ENCODE data around the gene LCOR. TPM values are rescaled to one million over a fixed set of nuclear protein-coding genes. Genes with fewer than 3 reads are reported as not detected.
A peak's percentile ranks its signal among the peaks of the same experiment; 100 is the strongest.

Gene LCOR
- total and polyA plus RNA-seq, 9 of the 15 experiments (the other 6 are each of a cell fraction or from before 2014, with no cell fraction given), result 3.6 to 25.2 (median 14.4) TPM

DNA sequence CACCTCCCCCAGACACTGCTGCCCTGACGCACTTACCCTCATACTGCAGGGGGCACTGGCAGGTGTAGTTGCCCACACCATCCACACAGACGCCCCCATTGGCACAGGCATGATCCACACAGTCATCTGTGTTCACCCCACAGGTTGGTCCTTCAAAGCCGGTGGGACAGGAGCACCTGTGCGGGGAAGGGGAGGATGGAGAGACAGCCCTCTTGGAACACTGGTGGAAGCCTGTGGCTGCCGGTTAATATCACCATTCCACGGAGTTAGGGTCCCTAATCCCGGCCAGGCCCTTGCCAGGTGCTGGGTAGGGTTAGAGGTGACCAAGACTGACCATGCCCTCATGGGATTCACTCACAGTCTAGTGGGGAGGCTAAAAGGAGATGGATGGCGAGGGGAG lies 181.9 kb downstream of the LCOR start:
- Histone ChIP-seq H3K9me3 (replicated peaks; ENCODE audit: control insufficient read depth, insufficient read depth, low read depth, low read length) (no peaks in the 10 kb centered on the region), H3K4me2 (ENCODE audit: insufficient read depth, low read length) (no peak overlapping the region), H3K27me3 (ENCODE audit: control insufficient read depth in 2 of 2, insufficient read depth in 2 of 2, low read length in 2 of 2) (peaks cover 4 to 29% of the 10 kb centered on the region in 2 experiments; a peak in 4 of 5 replicates), H3K27ac (ENCODE audit: extremely low read depth, low read depth, low read length) (no peak overlapping the region), H2AFZ (ENCODE audit: low read depth, low read length) (no peak overlapping the region), H3K79me2 (ENCODE audit: control insufficient read depth, insufficient read depth, low read length) (no peaks in the 10 kb centered on the region), H3K36me3 (ENCODE audit: control insufficient read depth, insufficient read depth, low read length) (no peaks in the 10 kb centered on the region), H3K9me1 (ENCODE audit: control insufficient read depth, insufficient read depth, low read length) (no peaks in the 10 kb centered on the region), H3K9ac (ENCODE audit: insufficient read depth in 1 of 2, low read depth in 2 of 2, low read length in 2 of 2) (no peak overlapping the region), H3K4me1 (replicated peaks in 1 of 2; ENCODE audit: control insufficient read depth in 2 of 2, insufficient read depth in 2 of 2, low read length in 2 of 2) (peaks cover 0 to 4% of the 10 kb centered on the region in 2 experiments; a peak in 1 of 5 replicates), H4K20me1 (replicated peaks; ENCODE audit: control insufficient read depth, insufficient read depth, low read length) (no peaks in the 10 kb centered on the region), H3K4me3 (no peak overlapping the region)
- ChIA-PET CTCF (ENCODE audit: low intra/inter-chr PET ratio) (no interaction called here), POLR2A (interaction anchor here (0.6 kb wide), 1 partner anchor 147 kb away, joined by 3 read pairs; no protein-coding TSS in a partner anchor)
- WGBS (ENCODE audit: insufficient coverage, low coverage, missing lambda C conversion rate), result 0% methylated on average over 3 of the region's 8 CpGs
- TF ChIP-seq CHD4 (IDR thresholded peaks at IDR 0.05; ENCODE audit: insufficient read depth, insufficient replicate concordance, low read depth, low read length, poor library complexity, severe bottlenecking), result no peak
- peak; percentile 53; the same call in 1 of the 2 replicates for TF ChIP-seq ZNF263 (CRISPR knock-in tag; IDR thresholded peaks at IDR 0.05; ENCODE audit: borderline replicate concordance)
- DNase-seq (ENCODE audit: extremely low read depth in 1 of 4, low spot score in 3 of 4) (no peak), ATAC-seq (no peak), FAIRE-seq (no peak)
- in situ Hi-C loops (cut with MboI) (no loop called here), intact Hi-C loops (cut with micrococcal nuclease) (no loop called here)
- BruUV-seq (replicated peaks), result no TSS peak

GRCh38 chr10:97015240-97015639 lies 183.1 kb downstream of the LCOR start:
- Histone ChIP-seq H3K9ac (ENCODE audit: insufficient read depth in 1 of 2, low read depth in 2 of 2, low read length in 2 of 2) (no peak overlapping the region), H3K4me1 (replicated peaks in 1 of 2; ENCODE audit: control insufficient read depth in 2 of 2, insufficient read depth in 2 of 2, low read length in 2 of 2) (peaks cover 0 to 4% of the 10 kb centered on the region in 2 experiments; a peak in 1 of 5 replicates), H3K79me2 (ENCODE audit: control insufficient read depth, insufficient read depth, low read length) (no peaks in the 10 kb centered on the region), H3K9me1 (ENCODE audit: control insufficient read depth, insufficient read depth, low read length) (no peaks in the 10 kb centered on the region), H3K4me3 (no peak overlapping the region), H3K4me2 (ENCODE audit: insufficient read depth, low read length) (no peak overlapping the region), H3K27me3 (ENCODE audit: control insufficient read depth in 2 of 2, insufficient read depth in 2 of 2, low read length in 2 of 2) (peaks cover 8 to 38% of the 10 kb centered on the region in 2 experiments), H3K36me3 (ENCODE audit: control insufficient read depth, insufficient read depth, low read length) (no peaks in the 10 kb centered on the region), H4K20me1 (replicated peaks; ENCODE audit: control insufficient read depth, insufficient read depth, low read length) (no peaks in the 10 kb centered on the region), H2AFZ (ENCODE audit: low read depth, low read length) (no peak overlapping the region), H3K27ac (ENCODE audit: extremely low read depth, low read depth, low read length) (no peak overlapping the region), H3K9me3 (replicated peaks; ENCODE audit: control insufficient read depth, insufficient read depth, low read depth, low read length) (no peaks in the 10 kb centered on the region)
- no peak for ATAC-seq
- no peak for FAIRE-seq
- no TSS peak for BruUV-seq (replicated peaks)
- intact Hi-C loops (cut with micrococcal nuclease), result no loop called here
- in situ Hi-C loops (cut with MboI), result no loop called here
- ChIA-PET POLR2A (no interaction called here), CTCF (ENCODE audit: low intra/inter-chr PET ratio) (no interaction called here)
- WGBS (ENCODE audit: insufficient coverage, low coverage, missing lambda C conversion rate), result 0% methylated on average over 1 of the region's 1 CpG
- TF ChIP-seq TSC22D4 (tag; IDR thresholded peaks at IDR 0.05) (no peak), MED1 (CRISPR knock-in tag; IDR thresholded peaks at IDR 0.05; ENCODE audit: borderline replicate concordance) (no peak)
- no peak for DNase-seq (ENCODE audit: extremely low read depth in 1 of 4, low spot score in 3 of 4)
